ENCODE results near the gene PSMB9.
"Not testable (repeated sequence)": the region's sequence is repeated elsewhere in the genome, so short reads cannot be mapped to it uniquely, and the experiment has no call there.

PSMB9 gene

GRCh38 chr6:32855467-32856174 is 1.6 kb downstream of the PSMB9 start:
- FAIRE-seq (peak; percentile 50), DNase-seq (ENCODE audit: extremely low spot score, insufficient read length, low read depth) (no peak)

GRCh38 chr6:32857156-32857891 is 3.3 kb downstream of the PSMB9 start:
- FAIRE-seq: no peak
- DNase-seq (ENCODE audit: extremely low spot score, insufficient read length, low read depth): no peak

- no peak for DNase-seq (ENCODE audit: extremely low spot score, insufficient read length, low read depth)
- no peak for FAIRE-seq
These were observed 4.2 kb downstream of the PSMB9 start for GRCh38 chr6:32858194-32858593.

GRCh38 chr6:32860674-32861073 is 6.7 kb downstream of the PSMB9 start:
- FAIRE-seq (peak; percentile 49), DNase-seq (ENCODE audit: extremely low spot score, insufficient read length, low read depth) (no peak)

- no peak for FAIRE-seq
- no peak for DNase-seq (ENCODE audit: extremely low spot score, insufficient read length, low read depth)
These were observed 8.7 kb downstream of the PSMB9 start for GRCh38 chr6:32862725-32863124.

GRCh38 chr6:32865724-32866443 is 11.9 kb downstream of the PSMB9 start:
- FAIRE-seq (peak; percentile 72), DNase-seq (ENCODE audit: extremely low spot score, insufficient read length, low read depth) (no peak)

- FAIRE-seq: peak; percentile 91
- DNase-seq (ENCODE audit: extremely low spot score, insufficient read length, low read depth): no peak
These were observed 13.1 kb downstream of the PSMB9 start for GRCh38 chr6:32867022-32867477.

- no peak for FAIRE-seq
These were observed 13.7 kb downstream of the PSMB9 start for GRCh38 chr6:32867554-32868256.

GRCh38 chr6:32868257-32868788 is 14.3 kb downstream of the PSMB9 start:
- DNase-seq (ENCODE audit: extremely low spot score, insufficient read length, low read depth) (no peak), FAIRE-seq (peak; percentile 90)

More at GRCh38 chr6:32867554-32868256, 13.7 kb downstream of the PSMB9 start:
- no peak for DNase-seq (ENCODE audit: extremely low spot score, insufficient read length, low read depth)

- DNase-seq (ENCODE audit: extremely low spot score, insufficient read length, low read depth); FAIRE-seq: not testable (repeated sequence)
These were observed 20.0 kb downstream of the PSMB9 start for GRCh38 chr6:32873947-32874346.

GRCh38 chr6:32876603-32877002 is 22.6 kb downstream of the PSMB9 start:
- no peak for FAIRE-seq

GRCh38 chr6:32879691-32880090 is 25.7 kb downstream of the PSMB9 start:
- no peak for FAIRE-seq

More at GRCh38 chr6:32876603-32877002, 22.6 kb downstream of the PSMB9 start:
- DNase-seq (ENCODE audit: extremely low spot score, insufficient read length, low read depth): no peak

GRCh38 chr6:32880962-32881361 is 27.0 kb downstream of the PSMB9 start:
- FAIRE-seq: peak; percentile 15
- not testable (repeated sequence) for DNase-seq (ENCODE audit: extremely low spot score, insufficient read length, low read depth)

More at GRCh38 chr6:32879691-32880090, 25.7 kb downstream of the PSMB9 start:
- DNase-seq (ENCODE audit: extremely low spot score, insufficient read length, low read depth): no peak

GRCh38 chr6:32882879-32883250 is 28.9 kb downstream of the PSMB9 start:
- no peak for DNase-seq (ENCODE audit: extremely low spot score, insufficient read length, low read depth)
- no peak for FAIRE-seq

GRCh38 chr6:32883789-32884188 is 29.8 kb downstream of the PSMB9 start:
- DNase-seq (ENCODE audit: extremely low spot score, insufficient read length, low read depth) (no peak), FAIRE-seq (no peak)

GRCh38 chr6:32885698-32886286 is 31.8 kb downstream of the PSMB9 start:
- peak; percentile 75 for FAIRE-seq
- DNase-seq (ENCODE audit: extremely low spot score, insufficient read length, low read depth): peak; percentile 33

- FAIRE-seq (no peak), DNase-seq (ENCODE audit: extremely low spot score, insufficient read length, low read depth) (no peak)
These were observed 32.8 kb downstream of the PSMB9 start for GRCh38 chr6:32886681-32887383.

GRCh38 chr6:32887616-32888015 is 33.6 kb downstream of the PSMB9 start:
- DNase-seq (ENCODE audit: extremely low spot score, insufficient read length, low read depth) (no peak), FAIRE-seq (no peak)

GRCh38 chr6:32888576-32888975 is 34.6 kb downstream of the PSMB9 start:
- DNase-seq (ENCODE audit: extremely low spot score, insufficient read length, low read depth): no peak
- FAIRE-seq: no peak
